Trophoblast cell (in vitro differentiated cells and primary cell): Measurements from ENCODE around the gene HPGD.
A peak's percentile ranks its signal among the peaks of the same experiment; 100 is the strongest.

Experiments
- DNase-seq, 2 donors: peaks; one replicate each; pipeline ENCODE4 v3.0.0-alpha.2; 2016
- H2AFZ ChIP-seq: 2 replicates; pipeline ENCODE4 v1.6.1; 2013; ENCODE audit warnings: low read length, moderate library complexity, mild to moderate bottlenecking; ENCODE audit not compliant: insufficient read depth, poor library complexity
- H2AK5ac ChIP-seq: 2 replicates; pipeline ENCODE4 v1.6.1; 2013; ENCODE audit warnings: mild to moderate bottlenecking, low read length
- H2BK120ac ChIP-seq: 2 replicates; pipeline ENCODE4 v1.6.1; 2013; ENCODE audit warnings: low read length, mild to moderate bottlenecking, moderate library complexity; ENCODE audit not compliant: insufficient read depth, poor library complexity
- H2BK12ac ChIP-seq: 2 replicates; pipeline ENCODE4 v1.6.1; 2013; ENCODE audit warnings: mild to moderate bottlenecking, low read length, moderate library complexity
- H2BK5ac ChIP-seq: 2 replicates; pipeline ENCODE4 v1.6.1; 2013; ENCODE audit warnings: low read length, low read depth, moderate library complexity, mild to moderate bottlenecking; ENCODE audit not compliant: poor library complexity
- H3K14ac ChIP-seq: 2 replicates; pipeline ENCODE4 v1.6.1; 2013; ENCODE audit warnings: mild to moderate bottlenecking, low read length
- H3K18ac ChIP-seq: 2 replicates; pipeline ENCODE4 v1.6.1; 2013; ENCODE audit warnings: mild to moderate bottlenecking, low read length
- H3K23ac ChIP-seq: 2 replicates; pipeline ENCODE4 v1.6.1; 2013; ENCODE audit warnings: low read length
- H3K27ac ChIP-seq: 2 replicates; pipeline ENCODE4 v1.5.1; 2013; ENCODE audit warnings: low read depth, mild to moderate bottlenecking, inconsistent platforms, low read length, moderate library complexity
- H3K27me3 ChIP-seq: 2 replicates; pipeline ENCODE4 v1.6.1; 2013; ENCODE audit warnings: inconsistent platforms, mild to moderate bottlenecking, low read length, moderate library complexity; ENCODE audit not compliant: insufficient read depth
- H3K36me3 ChIP-seq, 2 experiments: 1 replicate in 1 of 2; 2 replicates in 1 of 2; pipeline ENCODE4 v1.6.1; 2013; ENCODE audit warnings: low read length in 2 of 2, mild to moderate bottlenecking in 2 of 2, moderate library complexity in 1 of 2; ENCODE audit not compliant: insufficient read depth in 2 of 2, control insufficient read depth in 1 of 2
- H3K4ac ChIP-seq: 2 replicates; pipeline ENCODE4 v1.6.1; 2013; ENCODE audit warnings: low read depth, mild to moderate bottlenecking, low read length, moderate library complexity
- H3K4me1 ChIP-seq, 2 experiments: 1 replicate in 1 of 2; 2 replicates in 1 of 2; pipeline ENCODE4 v1.6.1; 2013; ENCODE audit warnings: low read length in 2 of 2, mild to moderate bottlenecking in 2 of 2, moderate library complexity in 1 of 2; ENCODE audit not compliant: insufficient read depth in 2 of 2, control insufficient read depth in 1 of 2
- H3K4me2 ChIP-seq: 2 replicates; pipeline ENCODE4 v1.6.1; 2013; ENCODE audit warnings: inconsistent platforms, mild to moderate bottlenecking, low read length, moderate library complexity
- H3K4me3 ChIP-seq: 2 replicates; pipeline ENCODE4 v1.5.1; 2013; ENCODE audit warnings: mild to moderate bottlenecking, low read depth, low read length, inconsistent platforms
- H3K79me1 ChIP-seq: one replicate; pipeline ENCODE4 v1.6.1; 2013; ENCODE audit warnings: low read length
- H3K79me2 ChIP-seq: 2 replicates; pipeline ENCODE4 v1.6.1; 2013; ENCODE audit warnings: low read length, mild to moderate bottlenecking; ENCODE audit not compliant: control insufficient read depth, insufficient read depth, poor library complexity
- H3K9ac ChIP-seq: 2 replicates; pipeline ENCODE4 v1.6.1; 2013; ENCODE audit warnings: mild to moderate bottlenecking, low read length
- H3K9me3 ChIP-seq: 2 replicates; pipeline ENCODE4 v1.6.1; 2013; ENCODE audit warnings: low read depth, mild to moderate bottlenecking, control low read depth, inconsistent platforms, low read length; ENCODE audit not compliant: insufficient read depth
- H4K12ac ChIP-seq: 2 replicates; pipeline ENCODE4 v1.6.1; 2013; ENCODE audit warnings: low read depth, mild to moderate bottlenecking, low read length, moderate library complexity
- H4K8ac ChIP-seq: 2 replicates; pipeline ENCODE4 v1.6.1; 2013; ENCODE audit warnings: low read depth, mild to moderate bottlenecking, low read length, moderate library complexity
- H4K91ac ChIP-seq: one replicate; pipeline ENCODE4 v1.6.1; 2013; ENCODE audit warnings: low read depth, mild to moderate bottlenecking, low read length, moderate library complexity
- WGBS: extraction: QIAGEN DNeasy Blood & Tissue Kit; methylation state at CpG from one replicate; pipeline ENCODE4 v1.1.7; 2013; ENCODE audit warnings: missing lambda C conversion rate; ENCODE audit not compliant: insufficient read length, insufficient coverage; ENCODE audit errors: extremely low coverage; 5-methylcytosine and 5-hydroxymethylcytosine counted together

HPGD gene

GRCh38 chr4:174474457-174475075 lies 47.7 kb downstream of the HPGD start:
- no CpG with 5 or more reads among the region's 8 CpGs for WGBS
- H3K4me3 ChIP-seq: no peak overlapping the region
- no peaks in the 10 kb centered on the region for H3K9me3 ChIP-seq
- no peak overlapping the region for H4K8ac ChIP-seq
- H3K4ac ChIP-seq: no peak overlapping the region
- no peak overlapping the region for H2AFZ ChIP-seq
- H2BK5ac ChIP-seq: no peak overlapping the region
- H3K36me3 ChIP-seq: no peaks in the 10 kb centered on the region
- H3K27me3 ChIP-seq: no peaks in the 10 kb centered on the region
- no peak overlapping the region for H4K91ac ChIP-seq
- H3K79me2 ChIP-seq: no peaks in the 10 kb centered on the region
- H3K79me1 ChIP-seq: no peaks in the 10 kb centered on the region
- H2AK5ac ChIP-seq: no peak overlapping the region
- DNase-seq: peak; percentile 63 to 70
- no peak overlapping the region for H3K23ac ChIP-seq
- H2BK120ac ChIP-seq: no peak overlapping the region
- no peak overlapping the region for H3K18ac ChIP-seq
- no peaks in the 10 kb centered on the region for H3K4me1 ChIP-seq
- H3K14ac ChIP-seq: no peak overlapping the region
- no peak overlapping the region for H2BK12ac ChIP-seq
- H3K4me2 ChIP-seq: no peak overlapping the region
- H4K12ac ChIP-seq: no peak overlapping the region
- H3K27ac ChIP-seq: no peak overlapping the region
- no peak overlapping the region for H3K9ac ChIP-seq

GRCh38 chr4:174467107-174467506 lies 55.2 kb downstream of the HPGD start:
- H2AFZ ChIP-seq: no peak overlapping the region
- no peak overlapping the region for H3K27ac ChIP-seq
- H4K8ac ChIP-seq: no peak overlapping the region
- no peak overlapping the region for H3K23ac ChIP-seq
- H3K79me1 ChIP-seq: no peaks in the 10 kb centered on the region
- H2AK5ac ChIP-seq: no peak overlapping the region
- no peak for DNase-seq
- no peaks in the 10 kb centered on the region for H3K4me1 ChIP-seq
- H2BK120ac ChIP-seq: no peak overlapping the region
- H3K14ac ChIP-seq: no peak overlapping the region
- no peak overlapping the region for H4K12ac ChIP-seq
- H3K9me3 ChIP-seq: no peaks in the 10 kb centered on the region
- H3K4me3 ChIP-seq: no peak overlapping the region
- no peaks in the 10 kb centered on the region for H3K27me3 ChIP-seq
- H3K4ac ChIP-seq: no peak overlapping the region
- H4K91ac ChIP-seq: no peak overlapping the region
- H3K36me3 ChIP-seq: no peaks in the 10 kb centered on the region
- H2BK5ac ChIP-seq: no peak overlapping the region
- H3K79me2 ChIP-seq: no peaks in the 10 kb centered on the region
- no peak overlapping the region for H2BK12ac ChIP-seq
- H3K9ac ChIP-seq: no peak overlapping the region
- H3K18ac ChIP-seq: no peak overlapping the region
- H3K4me2 ChIP-seq: no peak overlapping the region
- WGBS: no CpG with 5 or more reads among the region's 3 CpGs

GRCh38 chr4:174464949-174465348 lies 57.3 kb downstream of the HPGD start:
- Histone ChIP-seq H3K9ac (no peak overlapping the region), H3K9me3 (no peaks in the 10 kb centered on the region), H3K27me3 (no peaks in the 10 kb centered on the region), H2BK5ac (no peak overlapping the region), H3K27ac (no peak overlapping the region), H3K79me2 (no peaks in the 10 kb centered on the region), H3K79me1 (no peaks in the 10 kb centered on the region), H3K4me2 (no peak overlapping the region), H3K36me3 (no peaks in the 10 kb centered on the region), H3K14ac (no peak overlapping the region), H2BK12ac (no peak overlapping the region), H3K4me1 (no peaks in the 10 kb centered on the region), H2AFZ (no peak overlapping the region), H2BK120ac (no peak overlapping the region), H3K4me3 (no peak overlapping the region), H3K18ac (no peak overlapping the region), H2AK5ac (no peak overlapping the region), H3K4ac (no peak overlapping the region), H3K23ac (no peak overlapping the region), H4K12ac (no peak overlapping the region), H4K8ac (no peak overlapping the region), H4K91ac (no peak overlapping the region)
- WGBS: no CpG with 5 or more reads among the region's 3 CpGs
- peak; percentile 27 to 62 for DNase-seq

- no peak overlapping the region for H3K9ac ChIP-seq
- H3K4me2 ChIP-seq: no peak overlapping the region
- H2BK12ac ChIP-seq: no peak overlapping the region
- H3K4ac ChIP-seq: no peak overlapping the region
- H3K9me3 ChIP-seq: no peaks in the 10 kb centered on the region
- H2BK120ac ChIP-seq: no peak overlapping the region
- H3K18ac ChIP-seq: no peak overlapping the region
- H2AK5ac ChIP-seq: no peak overlapping the region
- no peak overlapping the region for H2AFZ ChIP-seq
- no peak overlapping the region for H3K27ac ChIP-seq
- H3K4me1 ChIP-seq: no peaks in the 10 kb centered on the region
- no peaks in the 10 kb centered on the region for H3K79me2 ChIP-seq
- WGBS: no CpG with 5 or more reads among the region's 3 CpGs
- H3K23ac ChIP-seq: no peak overlapping the region
- H3K79me1 ChIP-seq: no peaks in the 10 kb centered on the region
- H3K36me3 ChIP-seq: no peaks in the 10 kb centered on the region
- H3K27me3 ChIP-seq: no peaks in the 10 kb centered on the region
- DNase-seq: no peak
- no peak overlapping the region for H4K91ac ChIP-seq
- no peak overlapping the region for H3K14ac ChIP-seq
- H3K4me3 ChIP-seq: no peak overlapping the region
- H4K12ac ChIP-seq: no peak overlapping the region
- H2BK5ac ChIP-seq: no peak overlapping the region
- no peak overlapping the region for H4K8ac ChIP-seq
Measured at GRCh38 chr4:174461466-174462106, 60.7 kb downstream of the HPGD start.
